ENCODE results near the gene PCBD1.
"Not testable (repeated sequence)": the region's sequence is repeated elsewhere in the genome, so short reads cannot be mapped to it uniquely, and the experiment has no call there.

Gene PCBD1

DNA sequence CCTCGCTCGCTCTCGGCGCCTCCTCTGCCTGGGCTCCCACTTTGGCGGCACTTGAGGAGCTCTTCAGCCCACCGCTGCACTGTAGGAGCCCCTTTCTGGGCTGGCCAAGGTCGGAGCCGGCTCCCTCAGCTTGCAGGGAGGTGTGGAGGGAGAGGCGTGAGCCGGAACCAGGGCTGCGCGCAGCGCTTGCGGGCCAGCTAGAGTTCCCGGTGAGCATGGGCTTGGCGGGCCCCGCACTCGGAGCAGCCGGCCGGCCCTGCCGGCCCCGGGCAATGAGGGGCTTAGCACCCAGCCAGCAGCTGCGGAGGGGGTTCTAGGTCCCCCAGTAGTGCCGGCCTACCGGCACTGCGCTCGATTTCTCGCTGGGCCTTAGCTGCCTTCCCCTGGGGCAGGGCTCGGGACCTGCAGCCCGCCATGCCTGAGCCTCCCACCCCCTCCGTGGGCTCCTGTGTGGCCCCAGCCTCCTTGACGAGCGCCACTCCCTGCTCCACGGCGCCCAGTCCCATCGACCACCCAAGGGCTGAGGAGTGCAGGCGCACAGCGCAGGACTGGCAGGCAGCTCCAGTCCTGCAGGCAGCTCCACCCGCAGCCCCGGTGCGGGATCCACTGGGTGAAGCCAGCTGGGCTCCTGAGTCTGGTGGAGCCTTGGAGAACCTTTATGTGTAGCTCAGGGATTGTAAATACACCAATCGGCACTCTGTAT lies 26.7 kb downstream of the PCBD1 start:
- not testable (repeated sequence) for DNase-seq (ENCODE audit: low spot score)

DNA sequence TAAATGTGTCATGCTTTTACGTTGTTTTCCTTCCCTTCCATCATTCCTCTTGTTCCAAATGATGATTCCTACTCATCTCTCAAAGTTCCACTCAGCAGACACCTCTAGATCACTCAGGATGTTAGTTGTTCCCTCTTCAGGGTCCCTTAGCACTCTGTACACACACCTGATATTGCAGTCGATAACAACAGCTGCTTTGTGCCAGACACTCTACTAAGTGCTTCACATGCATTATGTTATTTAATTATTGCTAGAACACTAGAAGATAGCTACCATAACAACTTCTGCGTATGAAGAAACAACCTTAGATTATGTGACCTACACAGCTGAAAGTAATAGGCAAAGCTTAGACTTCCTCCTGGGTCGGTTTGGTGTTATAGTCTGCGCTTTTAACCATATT lies 29.6 kb downstream of the PCBD1 start:
- DNase-seq (ENCODE audit: low spot score): no peak

DNA sequence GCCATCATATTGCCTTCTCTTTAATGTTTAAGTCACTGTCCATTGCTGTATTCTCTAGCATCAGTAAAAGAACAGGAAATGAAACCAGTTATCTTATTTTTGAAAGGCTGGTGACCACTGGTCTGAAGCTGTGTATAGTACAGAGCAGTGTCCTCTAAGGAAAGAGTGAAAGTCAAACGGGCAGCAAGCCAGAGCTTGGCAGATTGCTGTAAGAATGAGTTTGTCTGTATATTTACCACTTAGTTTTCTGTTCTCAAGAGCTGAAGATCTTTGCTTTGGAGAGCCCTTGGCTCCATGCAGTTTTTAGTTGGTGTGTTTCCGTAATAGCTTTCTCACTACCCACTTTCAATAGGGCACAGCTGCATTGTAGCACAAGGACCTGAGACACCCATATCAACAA lies 31.9 kb downstream of the PCBD1 start:
- DNase-seq (ENCODE audit: low spot score): no peak

DNA sequence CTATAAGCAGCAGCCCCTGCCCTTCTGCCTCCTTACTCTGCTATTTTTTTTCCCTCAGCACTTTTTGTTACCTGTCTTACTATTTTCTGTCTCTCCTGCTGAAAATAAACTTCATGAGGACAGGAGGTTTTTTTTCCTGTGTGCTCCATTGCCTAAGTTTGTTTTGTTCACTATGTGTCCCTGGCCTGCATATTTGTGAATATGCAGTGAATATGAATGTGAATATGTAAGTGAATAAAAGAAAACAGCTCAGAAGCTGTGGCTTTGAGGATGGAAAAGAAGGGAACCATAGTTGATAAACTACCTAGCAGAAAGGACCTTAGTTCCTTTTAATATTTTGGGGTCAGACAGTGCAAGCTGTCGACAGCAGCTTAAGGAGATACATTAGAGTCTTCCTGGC lies 34.9 kb downstream of the PCBD1 start:
- DNase-seq (ENCODE audit: low spot score): no peak

DNA sequence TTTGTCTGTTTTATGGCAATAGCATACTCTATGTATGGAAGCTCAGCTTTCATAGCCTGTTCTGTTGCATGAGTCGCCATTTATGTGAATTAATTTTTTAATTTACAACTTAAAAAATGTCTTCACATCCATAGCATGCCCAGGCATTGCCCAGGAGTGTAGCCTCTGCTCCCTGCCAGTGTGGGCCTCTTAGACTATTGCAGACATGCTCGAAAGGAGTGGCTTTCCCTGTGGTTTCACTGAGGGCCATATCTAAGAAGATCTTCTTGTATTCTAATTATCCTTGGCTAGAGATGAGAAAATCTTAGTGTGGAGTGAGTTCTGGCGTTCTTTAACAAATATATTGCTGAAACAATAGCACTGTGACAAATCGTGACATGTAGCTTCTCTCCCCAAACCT lies 35.3 kb downstream of the PCBD1 start:
- DNase-seq (ENCODE audit: low spot score): no peak

DNA sequence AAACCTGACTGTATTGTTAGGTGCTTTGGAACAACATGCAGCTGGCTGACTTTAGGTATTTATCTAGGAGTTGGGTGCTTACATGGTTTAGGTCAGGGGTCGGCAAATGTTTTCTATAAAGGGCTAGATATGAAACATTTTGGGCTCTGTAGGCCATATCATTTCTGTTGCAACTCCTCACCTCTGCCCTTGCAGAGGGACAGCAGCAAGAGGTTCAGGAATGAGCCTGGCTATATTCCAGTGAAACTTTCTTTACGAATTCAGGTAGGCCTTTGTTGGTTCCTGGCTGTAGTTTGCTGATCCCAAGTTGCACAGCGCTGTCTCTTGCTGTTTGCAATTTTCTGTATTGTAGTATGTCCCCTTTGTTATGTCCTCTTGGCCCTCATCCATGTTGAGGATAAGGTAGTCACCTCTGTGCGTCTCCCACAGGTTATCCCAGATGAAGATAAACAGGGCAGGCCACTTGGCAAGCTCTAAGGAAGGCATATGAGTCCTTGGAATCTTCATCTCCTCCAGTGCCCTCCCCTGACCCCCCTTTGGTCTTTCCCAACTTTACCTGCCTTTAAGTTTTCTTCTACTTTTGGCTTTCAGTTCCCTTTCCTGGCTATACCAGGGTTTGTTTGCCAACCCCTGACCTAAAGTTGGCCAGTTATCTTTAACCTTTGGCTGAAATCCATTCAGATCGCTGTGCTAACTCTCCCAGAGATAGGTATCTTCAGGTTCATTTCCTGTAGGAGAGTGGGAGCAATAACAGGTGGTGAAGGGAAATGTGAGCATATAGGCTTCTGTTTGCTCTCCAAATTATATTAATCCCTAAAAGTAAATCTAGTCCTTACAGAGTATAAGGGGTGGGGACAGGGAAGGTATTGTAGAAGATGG lies 36.5 kb downstream of the PCBD1 start:
- DNase-seq (ENCODE audit: low spot score): no peak

DNA sequence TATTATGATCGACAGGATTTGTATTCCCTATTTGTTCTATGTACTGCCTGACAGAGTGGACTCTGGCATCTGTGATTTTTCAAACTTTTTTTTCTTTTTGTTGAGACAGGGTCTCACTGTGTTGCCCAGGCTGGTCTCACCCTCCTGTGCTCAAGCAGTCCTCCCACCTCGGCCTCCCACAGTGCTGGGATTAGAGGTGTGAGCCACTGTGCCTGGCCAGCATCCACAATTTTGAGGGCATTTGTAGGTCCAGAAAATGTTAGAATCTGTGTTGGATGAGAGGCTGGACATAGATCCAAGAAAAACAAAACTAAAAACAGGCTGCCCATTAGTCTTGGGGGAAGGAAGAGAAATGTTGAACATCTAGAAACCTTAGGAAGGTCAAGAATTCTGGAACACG lies 38.3 kb downstream of the PCBD1 start:
- DNase-seq (ENCODE audit: low spot score): no peak

DNA sequence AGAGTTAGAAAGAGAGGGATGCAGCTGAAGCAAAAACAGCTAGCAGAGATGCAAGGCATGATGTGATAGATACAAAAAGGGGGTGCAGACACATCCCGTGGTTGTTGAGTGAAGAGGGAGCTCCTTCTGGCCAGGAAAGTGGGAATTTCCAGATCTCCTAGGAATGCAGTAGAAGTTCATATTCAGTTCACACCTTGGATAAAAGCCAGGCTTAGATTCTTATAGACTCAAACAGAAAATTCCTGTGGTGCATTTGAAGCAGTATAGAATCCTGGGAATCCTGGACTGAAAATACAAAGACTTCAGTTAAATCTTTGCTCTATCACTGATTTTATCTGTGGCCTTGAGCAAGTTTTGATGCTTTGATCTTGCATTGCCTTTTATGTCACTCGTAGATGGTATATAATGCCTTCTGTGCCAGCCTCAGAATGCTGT lies 38.8 kb downstream of the PCBD1 start:
- no peak for DNase-seq (ENCODE audit: low spot score)

DNA sequence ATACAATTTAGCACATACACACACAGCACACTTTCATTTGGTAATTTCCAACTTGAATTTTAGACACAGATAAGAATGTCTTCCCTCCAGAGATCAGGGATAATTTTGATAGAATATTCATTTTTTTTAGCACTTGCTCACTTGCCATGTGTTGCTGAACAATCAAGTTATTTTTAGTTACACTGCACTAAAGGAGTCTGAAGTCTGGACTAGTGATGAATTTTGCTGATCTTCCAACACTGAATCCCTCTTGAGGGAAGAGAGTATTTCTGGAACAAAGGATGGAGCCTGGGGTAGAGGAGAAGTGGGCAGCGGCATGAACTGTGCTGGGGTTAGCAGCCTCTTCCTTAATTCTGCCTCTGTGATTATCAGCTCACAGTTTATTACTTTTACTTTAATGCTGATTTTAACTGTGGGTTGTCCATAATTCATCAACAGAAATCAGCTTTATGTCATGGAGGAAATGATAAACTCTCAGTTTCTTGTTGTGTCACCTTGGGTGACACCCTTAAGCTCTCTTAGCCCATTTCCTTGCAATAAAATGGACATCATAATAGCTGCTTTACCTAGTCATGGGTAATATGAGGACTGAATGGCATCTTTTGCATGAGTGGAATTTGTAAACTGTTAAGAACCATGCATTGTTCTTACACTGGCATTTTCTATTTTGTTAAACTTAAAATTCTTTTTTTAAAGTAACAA lies 40.6 kb downstream of the PCBD1 start:
- no peak for DNase-seq (ENCODE audit: low spot score)

DNA sequence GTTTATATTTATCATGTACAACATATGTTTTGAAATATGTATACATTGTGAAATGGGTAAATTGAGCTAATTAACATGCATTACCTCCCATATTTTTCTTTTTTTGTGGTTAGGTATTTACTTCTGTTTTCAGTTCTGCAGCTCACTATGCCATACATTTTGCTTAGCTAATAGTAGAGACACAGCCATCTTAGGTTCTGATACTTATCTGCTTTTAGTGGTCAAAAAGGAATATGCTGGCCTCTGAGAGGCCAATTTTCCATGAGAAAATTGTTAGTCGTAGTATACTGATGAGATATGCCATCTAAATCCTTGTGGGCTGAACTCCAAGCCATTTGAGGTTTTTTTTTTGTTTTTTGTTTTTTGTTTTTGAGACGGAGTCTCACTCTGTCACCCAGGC lies 41.6 kb downstream of the PCBD1 start:
- no peak for DNase-seq (ENCODE audit: low spot score)

DNA sequence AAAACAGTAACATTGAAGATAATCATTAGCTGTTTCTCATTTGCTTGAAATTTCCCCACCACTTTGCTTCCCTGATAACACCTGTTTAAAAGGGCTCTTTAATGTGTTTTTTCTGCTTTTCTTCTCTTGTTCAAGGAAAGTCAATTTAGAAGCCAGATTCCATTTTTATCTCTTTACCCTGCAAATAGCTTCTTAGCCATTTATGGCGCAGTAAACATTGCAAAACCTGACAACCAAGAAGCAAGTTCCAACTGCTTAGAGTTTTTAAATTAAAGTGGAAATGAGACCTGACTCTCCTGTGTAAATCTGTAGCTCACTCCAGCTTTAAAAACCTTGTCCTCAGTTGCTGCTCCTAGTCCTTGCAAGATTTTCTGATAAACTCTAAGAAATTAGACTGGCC lies 42.5 kb downstream of the PCBD1 start:
- DNase-seq (ENCODE audit: low spot score): no peak

DNA sequence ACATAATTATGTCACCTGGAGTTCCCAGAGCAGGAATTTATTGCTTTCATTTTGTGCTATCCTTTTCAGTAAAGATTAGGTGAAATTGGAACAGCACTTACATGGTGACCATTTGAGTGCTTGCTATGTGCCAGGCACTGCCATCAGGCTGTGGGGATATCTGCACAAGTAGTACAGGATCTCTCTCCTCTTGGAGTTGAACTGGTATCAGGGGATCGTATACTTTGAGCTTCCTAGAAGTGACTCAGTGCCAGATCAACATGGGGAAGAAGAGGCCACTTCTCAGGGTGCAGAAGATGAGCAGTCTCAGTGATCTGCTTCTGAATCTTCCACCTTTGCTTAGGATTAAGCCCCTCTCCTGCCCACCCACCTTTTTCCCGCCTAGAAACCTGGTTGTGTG lies 43.1 kb downstream of the PCBD1 start:
- no peak for DNase-seq (ENCODE audit: low spot score)

DNA sequence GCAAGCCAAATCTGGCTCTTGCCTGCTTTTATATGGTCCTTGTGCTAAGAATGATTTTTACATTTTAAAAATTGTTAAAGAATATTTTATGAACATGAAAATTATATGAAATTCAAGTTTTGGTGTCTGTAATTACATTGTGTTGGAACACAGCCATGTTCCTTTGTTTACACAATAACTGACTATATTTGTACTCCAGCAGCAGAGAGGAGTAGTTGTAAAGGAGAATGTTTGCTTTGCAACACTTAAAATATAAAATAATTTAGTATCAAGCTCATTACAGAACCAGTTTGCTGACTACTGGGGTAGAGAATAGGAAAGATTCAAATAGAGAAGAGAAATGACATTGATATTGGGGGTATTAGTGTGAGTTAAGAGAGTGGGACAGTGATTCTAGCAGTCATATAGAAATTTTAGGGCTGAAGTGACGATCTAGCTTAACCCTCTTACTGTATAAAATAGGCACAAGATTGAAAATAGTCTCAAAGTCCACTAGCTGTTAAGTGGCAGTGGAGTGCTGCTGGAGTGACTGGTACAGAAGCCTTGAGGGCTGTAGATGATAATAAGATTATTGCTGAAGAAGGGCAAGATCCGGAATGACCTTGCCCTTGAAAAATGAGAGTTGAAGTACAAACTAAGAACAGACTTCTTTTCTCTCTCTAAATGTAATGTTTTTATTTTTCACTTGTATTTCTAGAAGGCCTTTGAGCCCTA lies 44.4 kb downstream of the PCBD1 start:
- DNase-seq (ENCODE audit: low spot score): no peak

DNA sequence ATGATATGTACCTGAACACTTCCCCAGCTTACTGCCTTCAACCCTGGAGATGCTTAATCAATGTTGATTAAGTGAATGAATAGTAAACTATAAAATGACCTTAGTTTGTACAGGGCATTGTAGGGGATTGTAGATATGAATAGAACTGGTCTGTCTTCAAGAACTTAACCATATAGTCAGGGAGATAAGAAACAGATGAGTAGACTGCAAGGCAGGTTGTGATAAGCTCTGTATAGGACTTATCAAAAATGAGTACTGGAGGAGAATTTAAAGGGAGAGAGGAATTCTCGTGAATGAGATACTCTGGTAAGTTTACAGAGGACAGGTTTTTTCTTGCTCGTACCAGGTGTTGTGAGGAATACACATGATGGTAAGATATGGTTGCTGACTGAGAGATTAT lies 45.0 kb downstream of the PCBD1 start:
- no peak for DNase-seq (ENCODE audit: low spot score)

DNA sequence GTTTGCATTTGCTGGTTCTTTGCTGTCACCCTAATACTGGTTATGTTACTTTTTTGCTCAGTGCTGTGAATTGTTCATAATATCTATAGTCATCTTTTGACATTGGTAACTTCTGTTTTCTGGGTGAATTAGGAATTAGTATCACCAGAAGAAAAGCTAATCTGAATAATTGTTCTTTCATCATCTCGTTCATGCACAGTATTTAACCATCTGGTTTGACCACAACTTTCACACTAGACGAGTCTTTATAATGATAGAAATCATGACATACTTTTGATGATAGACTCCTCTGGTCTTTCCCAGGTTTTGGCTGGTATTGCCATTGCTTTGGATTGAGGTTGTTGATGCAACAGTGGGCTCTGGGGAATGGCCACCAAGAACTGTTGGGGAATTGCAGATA lies 47.5 kb downstream of the PCBD1 start:
- DNase-seq (ENCODE audit: low spot score): no peak

DNA sequence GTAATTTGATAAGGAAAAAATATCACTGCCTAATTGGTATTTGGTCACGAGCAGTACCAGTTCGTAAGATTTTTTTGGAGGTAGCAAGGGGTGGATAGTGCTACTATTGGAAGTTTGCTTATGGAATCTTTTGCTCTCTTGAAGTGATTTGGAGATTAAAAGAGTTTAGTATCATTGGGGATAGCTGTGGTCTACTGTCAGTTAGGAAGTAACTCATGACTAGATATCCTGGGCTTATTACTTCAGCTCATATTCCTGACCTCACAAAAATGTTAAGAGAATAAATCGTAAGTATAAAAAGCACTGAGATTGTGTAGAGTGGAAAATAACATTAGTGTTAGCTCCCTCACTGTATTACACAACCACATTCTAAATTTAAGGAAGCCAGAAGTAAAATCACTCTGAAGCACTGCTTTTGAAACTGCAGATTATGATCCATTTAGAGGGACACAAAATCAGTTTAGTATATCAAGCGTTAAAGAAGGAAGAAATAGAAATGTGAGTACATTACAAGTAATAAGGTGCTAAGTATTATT lies 50.0 kb downstream of the PCBD1 start:
- no peak for DNase-seq (ENCODE audit: low spot score)

DNA sequence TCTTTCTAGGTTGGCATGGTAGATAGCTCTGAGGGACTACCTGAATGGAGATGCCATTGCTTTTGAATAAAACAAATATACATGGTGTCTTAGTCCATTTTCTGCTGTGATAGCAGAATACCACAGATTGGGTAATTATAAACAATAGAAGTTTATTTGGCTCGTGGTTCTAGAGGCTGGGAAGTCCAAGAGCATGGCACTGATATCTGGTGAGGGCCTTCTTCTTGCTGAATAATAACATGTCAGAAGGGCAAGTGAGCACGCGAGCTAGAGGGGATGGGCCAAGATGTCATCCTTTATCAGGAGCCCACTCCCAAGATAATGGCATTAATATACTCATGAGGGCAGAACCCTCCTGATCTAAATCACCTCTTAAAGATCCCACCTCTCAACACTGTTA lies 50.7 kb downstream of the PCBD1 start:
- DNase-seq (ENCODE audit: low spot score): no peak

DNA sequence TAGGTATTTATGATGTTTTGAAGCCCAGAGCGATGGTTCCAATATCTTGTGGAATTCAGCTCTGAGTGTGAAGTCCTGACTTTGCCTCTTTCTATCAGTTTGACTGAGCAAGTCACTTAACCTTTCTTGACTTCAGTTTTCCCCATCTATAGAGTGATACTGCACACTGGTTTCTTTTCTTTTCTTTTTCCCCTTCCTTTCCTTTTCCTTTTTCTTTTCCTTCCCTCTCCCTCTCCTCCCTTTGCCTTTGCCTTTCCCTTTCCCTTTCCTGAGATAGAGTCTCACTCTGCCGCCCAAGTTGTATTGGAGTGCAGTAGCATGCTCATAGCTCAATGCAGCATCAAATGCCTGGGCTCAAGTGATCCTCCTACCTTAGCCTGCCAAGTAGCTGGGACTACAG lies 52.0 kb downstream of the PCBD1 start:
- no peak for DNase-seq (ENCODE audit: low spot score)

DNA sequence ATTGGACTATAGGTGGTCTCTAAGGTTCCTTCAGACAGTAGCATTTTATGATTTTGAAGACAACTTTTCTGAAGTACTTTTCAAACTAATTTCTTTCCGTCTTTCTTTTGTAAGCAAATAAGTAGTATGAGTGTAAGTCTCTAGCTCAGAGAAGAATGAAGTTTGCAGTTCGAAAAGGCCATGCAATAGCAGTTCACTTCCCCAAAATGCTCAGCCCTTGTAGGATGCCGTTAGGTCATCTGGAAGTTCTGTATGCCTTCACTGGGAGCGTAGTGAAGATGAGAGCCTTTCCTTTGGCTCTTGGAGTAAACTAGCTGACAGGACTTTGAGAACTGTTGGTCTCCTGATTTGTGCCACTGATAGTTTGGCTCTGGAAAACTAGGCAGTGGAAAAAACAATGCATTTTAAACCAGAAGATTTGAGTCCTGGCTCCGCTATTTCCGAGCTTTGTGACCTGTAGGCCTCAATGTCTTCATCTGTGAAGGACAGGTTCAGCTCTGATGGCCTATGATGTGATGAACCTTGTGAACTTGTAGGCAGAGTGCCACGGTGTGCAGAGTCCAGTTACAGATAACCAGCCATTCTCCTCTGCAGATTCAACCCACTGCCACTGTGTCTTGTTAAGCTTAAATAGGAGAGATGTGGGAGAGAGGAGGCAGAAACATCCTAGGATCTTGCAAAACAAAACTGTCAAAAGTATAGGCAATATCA lies 53.8 kb downstream of the PCBD1 start:
- DNase-seq (ENCODE audit: low spot score): no peak

DNA sequence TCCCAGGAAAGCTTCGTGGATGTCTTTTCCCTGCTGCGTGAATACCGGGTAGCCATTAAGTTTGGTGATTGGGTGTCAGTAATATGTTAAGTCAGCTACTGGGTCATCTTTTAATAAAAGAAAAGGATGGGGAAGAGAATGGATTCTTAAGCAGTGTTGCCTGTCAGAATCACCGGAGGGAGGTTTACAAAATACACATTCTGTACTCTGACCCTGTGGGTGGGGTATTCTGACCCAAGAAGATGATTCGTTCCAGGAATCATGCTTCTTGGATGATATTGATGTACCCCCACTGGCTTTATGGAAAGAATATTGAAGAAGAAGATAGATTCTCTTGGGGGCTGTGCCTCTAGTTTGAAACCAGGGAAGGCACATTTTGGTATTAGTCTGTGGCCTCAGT lies 54.3 kb downstream of the PCBD1 start:
- no peak for DNase-seq (ENCODE audit: low spot score)

DNA sequence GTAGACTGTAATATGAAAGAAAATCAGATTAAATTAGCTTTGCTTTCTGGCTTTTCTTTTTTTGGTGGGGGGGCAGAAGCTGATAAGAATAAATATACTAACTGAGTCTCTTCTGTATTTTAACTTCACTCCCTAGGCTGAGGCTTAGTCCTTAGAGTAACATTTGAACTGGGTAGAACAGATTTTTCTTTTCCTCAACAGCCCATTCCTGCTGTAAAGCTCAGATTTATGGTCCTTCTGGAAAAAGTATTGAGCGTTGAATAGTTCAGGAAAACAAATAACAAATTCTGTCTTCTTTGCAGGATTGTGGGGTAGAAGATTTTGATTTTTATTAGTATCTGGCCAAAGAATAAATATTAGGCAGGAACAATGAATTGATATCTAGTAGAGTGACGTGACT lies 54.8 kb downstream of the PCBD1 start:
- no peak for DNase-seq (ENCODE audit: low spot score)
